TTC549 (cell line): ENCODE measurements around the gene HCAR1.
"Not testable (repeated sequence)": the region's sequence is repeated elsewhere in the genome, so short reads cannot be mapped to it uniquely, and the experiment has no call there.

Experiments used
- FAIRE-seq: peaks from 2 replicates; lab custom pipeline; 2012; peaks lifted over from hg19 to GRCh38; lab: Jason Lieb, UNC

The HCAR1 gene, protein sequence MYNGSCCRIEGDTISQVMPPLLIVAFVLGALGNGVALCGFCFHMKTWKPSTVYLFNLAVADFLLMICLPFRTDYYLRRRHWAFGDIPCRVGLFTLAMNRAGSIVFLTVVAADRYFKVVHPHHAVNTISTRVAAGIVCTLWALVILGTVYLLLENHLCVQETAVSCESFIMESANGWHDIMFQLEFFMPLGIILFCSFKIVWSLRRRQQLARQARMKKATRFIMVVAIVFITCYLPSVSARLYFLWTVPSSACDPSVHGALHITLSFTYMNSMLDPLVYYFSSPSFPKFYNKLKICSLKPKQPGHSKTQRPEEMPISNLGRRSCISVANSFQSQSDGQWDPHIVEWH

DNA sequence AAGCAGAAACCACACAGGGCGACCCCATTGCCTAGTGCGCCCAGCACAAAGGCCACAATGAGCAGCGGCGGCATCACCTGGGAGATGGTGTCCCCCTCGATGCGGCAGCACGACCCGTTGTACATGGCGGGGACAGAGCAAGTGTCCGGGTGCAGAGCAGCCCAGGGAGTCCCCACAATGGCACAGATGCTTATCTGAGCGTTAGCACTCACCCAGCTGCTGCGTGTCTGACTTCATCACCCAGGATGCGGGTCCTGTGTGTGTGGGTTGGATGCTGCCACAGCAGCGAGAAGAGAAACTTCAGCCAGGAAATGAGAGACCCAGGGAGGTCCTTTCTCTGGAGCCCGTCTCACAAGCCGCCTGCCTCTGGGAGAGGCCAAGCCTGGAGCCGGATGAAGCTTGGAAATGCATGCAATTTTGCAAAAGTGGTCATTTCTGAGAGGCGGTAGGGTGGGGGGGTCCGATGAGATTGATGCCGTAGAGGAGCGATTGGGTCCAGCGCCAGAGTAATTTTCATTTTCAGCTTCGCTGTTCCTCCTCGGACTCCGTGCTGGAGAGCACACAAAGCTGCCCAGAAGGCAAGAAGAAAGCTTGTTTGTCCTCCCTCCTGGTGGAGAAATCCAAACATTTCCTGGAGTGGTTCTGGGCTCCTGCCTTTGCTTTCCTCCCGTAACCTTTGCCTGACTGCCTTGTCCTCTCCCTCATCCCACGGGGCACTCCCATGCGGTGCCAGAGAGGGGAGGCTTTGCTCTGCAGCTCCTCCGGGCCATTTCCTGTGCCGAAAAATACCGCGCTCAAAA lies at the start of gene HCAR1:
Gene HCAR1 (minus strand): TSS at position 630 of the 800 bp plus-strand sequence. CDS start 505 bp downstream, at position 125.
- no peak for FAIRE-seq

DNA sequence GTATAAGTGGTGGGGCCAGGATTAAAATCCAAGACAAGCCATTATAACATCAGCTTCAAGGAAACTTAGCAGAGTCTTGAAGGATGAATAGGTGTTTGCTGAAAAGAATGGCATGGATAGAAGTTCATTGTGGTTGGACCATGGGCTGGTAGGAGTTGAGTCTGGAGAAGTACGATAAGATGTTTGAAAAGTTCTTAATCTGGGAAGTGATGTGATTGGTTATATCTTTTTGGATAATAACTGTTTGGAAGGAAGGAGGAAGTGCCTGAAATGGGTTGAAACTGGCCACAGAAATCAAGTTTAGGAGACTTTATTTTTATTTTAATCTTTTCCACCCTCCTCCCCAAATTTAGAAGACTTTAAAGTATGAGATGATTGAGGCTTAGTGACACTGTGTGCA lies 26.9 kb upstream of the HCAR1 start:
- no peak for FAIRE-seq

DNA sequence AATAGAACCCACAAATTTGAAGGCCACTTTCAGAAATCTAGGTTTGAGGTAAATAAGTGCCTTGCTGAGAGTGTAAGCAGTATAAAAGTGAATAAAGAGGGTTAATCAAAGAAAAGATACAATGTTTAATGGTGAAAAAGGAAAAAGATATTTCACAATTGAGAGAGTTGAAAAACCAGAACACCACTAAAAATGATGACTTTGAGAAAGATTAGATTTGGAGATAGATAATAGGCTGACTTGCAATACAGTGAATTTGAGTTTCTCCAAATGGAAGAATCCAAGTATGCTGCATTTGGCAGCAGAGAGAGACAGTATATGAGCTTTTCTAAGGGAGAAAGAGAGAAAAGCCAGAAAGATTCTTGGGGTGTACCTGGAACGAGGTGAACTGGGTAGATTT lies 24.1 kb upstream of the HCAR1 start:
- no peak for FAIRE-seq

DNA sequence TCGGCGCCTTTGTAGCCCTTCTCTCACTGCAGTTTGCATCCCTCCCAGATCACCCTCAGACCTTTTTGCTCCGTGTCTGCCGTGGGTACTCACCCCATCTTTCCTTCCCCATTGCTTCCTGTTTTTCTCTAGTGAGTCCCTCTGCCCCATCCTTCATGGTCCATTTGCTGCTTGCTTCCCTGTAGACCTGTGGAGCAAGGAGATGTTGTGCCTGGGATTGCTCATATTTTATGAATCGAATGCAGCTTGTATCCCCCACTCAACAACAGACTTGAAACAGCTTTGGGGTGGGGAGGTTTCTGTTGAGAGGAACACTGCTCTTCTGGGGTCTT lies 22.6 kb upstream of the HCAR1 start:
- no peak for FAIRE-seq

DNA sequence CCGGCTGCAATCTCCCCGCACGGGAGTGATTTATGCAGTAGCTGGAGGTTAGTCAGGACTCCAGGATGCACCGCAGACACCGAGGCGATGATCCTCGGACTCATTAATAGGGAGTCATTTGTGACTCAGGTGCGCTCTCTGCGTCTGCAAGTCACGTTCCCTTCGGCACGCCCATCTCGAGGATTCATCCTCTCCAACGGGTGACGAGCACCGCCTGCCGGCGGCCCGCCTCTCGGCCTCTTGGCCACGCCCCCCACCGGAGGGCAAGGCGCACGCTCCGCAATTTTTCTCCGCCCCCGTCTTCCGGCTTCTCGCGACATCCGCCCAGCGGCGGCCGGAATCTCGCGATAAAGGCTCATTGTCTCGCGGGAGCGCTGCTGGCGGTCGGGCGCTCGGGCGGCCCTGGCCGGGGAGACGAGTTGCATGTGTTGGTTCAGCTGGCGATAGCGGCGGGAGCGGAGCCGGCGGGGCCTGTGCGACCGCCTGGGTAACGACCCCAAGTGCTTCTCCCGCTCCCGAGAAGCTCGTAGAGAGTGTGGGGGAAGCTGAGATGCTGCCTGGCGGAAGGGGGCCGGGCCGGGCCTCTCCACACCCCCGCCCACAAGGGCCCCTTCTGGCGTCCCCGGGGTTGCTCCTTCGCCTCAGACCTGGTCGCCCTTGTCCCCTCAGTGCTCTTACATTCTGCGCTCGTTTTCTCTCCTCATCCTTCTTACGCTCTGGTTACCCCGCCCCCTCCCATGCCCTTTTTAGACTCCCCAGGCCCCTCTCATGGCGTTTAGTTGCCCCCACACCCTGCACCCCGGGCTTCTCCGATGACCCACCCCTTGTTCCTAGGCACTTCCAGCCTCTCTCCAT lies 22.0 kb upstream of the HCAR1 start, which contains the start of gene DENR:
Gene DENR (plus strand): TSS at position 361 of the 855 bp plus-strand sequence. CDS start 878 bp downstream, outside the sequence.
- FAIRE-seq: no peak

DNA sequence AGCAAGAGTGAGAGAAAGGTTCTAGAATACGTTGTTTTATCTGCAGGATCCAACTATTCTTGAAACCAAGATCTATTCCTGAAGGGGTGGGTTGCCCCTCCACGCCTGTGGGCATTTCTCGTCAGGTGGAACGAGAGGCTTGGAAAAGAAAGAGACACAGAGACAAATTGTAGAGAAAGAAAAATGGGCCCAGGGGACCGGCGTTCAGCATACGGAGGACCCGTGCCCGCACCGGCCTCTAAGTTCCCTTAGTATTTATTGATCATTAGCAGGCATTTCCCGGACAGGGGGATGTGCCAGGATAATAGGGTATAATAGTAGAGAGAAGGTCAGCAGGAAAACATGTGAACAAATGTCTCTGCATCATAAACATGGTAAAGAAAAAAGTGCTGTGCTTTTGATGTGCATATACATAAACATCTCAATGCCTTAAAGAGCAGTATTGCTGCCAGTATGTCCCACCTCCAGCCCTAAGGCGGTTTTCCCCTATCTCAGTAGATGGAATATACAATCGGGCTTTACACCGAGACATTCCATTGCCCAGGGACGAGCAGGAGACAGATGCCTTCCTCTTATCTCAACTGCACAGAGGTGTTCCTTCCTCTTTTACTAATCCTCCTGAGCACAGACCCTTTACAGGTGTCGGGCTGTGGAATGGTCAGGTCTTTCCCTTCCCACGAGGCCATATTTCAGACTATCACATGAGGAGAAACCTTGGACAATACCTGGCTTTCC lies 20.3 kb upstream of the HCAR1 start:
- FAIRE-seq: not testable (repeated sequence)

DNA sequence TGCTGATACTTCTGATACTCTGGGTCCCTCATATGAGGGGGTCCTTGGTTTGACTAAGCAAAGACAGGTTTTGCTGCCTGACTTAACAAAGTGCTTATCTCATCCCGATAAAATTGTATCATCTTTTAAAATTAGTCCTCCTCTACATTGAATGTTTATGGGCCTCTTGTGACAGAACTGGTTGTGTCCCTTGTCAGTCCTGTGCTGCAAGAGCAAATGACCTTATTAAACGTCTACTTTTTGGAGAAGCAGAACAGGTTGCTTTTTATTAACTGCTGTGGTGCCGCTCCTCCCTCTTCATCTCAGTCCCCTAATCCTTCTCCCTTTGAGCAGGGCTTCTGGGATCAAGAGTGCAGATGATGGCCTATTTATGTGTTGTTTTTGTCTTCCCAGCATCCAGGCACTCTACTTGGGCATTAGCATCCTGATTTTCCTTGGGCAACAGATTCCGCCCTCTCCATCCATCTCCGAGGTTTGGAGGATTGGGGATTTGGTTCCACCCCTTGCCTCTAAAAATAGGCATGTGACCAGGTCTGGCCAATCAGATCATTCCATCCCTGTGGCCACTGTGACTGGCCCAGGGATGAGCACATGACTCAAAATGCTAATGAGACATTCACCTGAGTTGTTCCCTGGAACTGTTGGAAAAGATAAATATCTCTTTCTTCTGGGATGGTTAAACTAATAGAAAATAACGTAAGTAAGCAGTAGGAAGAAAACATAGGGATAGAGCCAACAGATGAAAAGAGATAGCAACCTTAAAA lies 19.1 kb upstream of the HCAR1 start:
- no peak for FAIRE-seq

DNA sequence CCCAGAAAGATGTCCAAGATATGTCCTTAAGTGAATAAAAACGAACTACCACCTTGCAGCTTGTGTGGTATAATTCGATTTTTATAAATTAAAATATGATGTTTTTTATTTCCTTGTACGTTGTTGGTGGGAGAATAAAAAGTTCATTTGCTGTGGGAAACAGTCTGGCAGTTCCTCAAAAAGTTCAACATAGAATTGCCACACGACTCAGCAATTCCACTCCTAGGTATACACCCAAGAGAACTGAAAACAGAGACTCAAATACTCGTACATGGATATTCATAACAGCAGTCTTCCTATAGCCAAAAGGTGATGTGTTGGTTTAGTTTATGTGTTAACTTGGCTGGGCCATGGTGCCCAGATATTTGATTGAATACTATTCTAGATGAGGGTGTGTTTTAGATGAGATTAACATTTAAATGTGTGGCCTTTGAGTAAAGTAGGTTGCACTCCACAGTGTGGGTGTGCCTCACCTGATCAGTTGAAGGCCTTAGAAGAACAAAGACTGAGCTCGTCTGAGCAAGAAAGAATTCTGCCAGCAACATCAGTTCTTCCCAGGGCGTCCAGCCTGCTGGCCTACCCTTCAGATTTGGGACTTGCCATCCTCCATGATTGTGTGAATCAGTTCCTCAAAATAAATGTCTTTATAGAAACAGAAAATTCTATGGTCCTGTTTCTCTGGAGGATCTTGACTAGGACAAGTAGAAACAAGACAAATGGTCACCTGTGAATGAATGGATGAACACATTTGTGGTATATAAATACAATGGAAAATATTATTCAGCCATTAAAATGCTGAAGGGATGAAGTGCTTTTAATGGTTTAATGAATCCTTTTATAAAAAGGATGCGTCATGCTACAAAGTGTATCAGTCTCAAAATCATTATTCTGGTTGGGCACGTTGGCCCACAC lies 16.8 kb upstream of the HCAR1 start:
- FAIRE-seq: no peak

DNA sequence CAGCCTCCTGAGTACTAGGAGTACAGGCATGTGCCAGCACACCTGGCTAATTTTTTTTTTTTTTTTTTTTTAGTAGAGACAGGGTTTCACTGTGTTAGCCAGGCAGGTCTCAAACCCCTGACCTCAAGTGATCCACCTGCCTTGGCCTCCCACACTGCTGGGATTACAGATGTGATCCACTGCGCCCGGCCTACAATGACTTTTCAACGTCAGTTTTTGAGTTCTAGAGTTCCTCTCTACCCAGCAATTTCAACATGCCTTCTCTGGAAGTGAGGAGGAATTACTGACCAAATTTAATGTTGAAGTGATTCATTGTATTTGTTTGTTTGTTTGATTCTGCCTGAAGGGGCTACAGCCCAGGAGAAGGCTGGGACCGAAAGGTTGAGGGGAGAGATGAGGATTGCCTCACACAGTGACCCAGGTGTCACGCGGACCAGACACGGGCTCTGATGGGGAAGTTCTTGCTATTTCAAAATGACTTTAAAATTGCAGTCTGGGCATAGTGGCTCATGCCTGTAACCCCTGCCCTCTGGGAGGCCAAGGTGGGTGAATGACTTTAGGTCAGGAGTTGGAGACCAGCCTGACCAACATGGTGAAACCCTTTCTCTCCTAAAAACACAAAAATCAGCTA lies 13.4 kb upstream of the HCAR1 start:
- no peak for FAIRE-seq

DNA sequence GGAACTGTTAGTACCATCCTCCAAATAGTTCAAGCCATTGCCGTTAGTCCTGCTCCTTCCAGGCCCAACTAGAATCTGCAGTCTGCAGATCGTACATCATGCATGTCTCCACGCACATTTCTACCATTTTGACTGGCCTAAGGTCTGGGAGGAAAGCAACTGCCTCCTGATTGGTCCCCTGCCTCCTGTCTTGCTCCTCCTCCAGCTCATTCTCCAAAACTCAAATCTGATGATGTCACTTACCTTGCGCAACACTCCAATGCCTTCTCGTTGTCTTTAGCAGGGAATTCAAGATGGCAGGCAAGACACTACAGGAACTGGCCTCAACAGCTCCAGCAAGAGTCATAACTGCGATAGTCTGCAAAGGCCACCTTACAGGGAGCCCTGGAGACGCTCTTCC lies 9.7 kb upstream of the HCAR1 start:
- FAIRE-seq: no peak

DNA sequence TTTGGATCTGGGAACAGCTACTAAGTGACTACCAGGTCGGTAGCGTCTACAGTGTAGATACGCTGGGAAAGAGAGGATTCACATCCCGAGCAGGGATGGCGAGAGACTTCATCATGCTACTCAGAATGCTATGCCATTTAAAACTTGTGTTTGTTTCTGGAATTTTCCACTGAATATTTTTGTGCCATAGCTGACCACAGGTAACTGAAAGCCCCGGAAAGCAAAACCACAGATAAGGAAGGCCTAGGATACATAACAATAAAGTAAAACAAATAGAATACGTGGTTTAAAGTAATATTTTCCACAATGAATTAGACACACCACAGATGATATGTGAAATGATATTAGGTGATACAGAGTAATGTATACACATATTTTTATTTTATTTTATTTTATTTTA lies 7.9 kb upstream of the HCAR1 start:
- no peak for FAIRE-seq

DNA sequence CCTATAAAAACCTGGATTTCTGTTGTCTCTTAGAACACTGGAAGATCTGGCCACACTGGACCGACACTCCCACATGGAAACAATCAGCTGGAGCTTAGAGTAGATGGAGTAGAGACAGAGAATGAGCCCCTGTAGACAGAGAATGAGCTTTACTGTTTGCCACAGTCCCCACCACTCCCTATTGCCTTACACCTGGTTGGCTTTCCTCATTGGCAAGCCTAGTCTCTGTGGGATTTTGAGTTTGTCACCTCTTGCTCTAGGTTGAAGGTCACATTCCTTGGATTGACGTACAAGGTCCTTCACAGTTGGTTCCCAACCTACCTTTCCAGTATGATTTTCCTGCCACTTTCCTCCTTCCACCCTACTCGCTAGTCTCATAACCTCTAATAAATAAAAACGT lies 2.0 kb upstream of the HCAR1 start:
- no peak for FAIRE-seq

DNA sequence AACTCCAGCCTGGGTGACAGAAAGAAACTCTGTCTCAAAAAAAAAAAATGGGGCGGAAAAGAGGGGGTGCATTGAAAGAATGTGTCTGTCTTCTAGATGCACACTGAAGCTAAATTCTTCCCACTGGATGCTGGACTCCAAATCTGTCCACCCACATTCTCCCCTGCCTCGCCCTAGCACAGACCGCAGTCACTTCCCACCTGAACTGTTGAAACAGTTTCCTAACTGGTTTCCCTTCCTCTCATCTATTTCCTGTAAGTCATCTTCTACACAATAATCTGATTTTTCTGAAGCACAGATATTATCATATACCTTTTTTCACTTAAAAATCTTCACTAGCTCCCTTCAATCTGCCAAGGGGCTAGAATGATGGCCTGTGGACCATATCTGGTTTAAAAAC lies 1.5 kb upstream of the HCAR1 start:
- no peak for FAIRE-seq

DNA sequence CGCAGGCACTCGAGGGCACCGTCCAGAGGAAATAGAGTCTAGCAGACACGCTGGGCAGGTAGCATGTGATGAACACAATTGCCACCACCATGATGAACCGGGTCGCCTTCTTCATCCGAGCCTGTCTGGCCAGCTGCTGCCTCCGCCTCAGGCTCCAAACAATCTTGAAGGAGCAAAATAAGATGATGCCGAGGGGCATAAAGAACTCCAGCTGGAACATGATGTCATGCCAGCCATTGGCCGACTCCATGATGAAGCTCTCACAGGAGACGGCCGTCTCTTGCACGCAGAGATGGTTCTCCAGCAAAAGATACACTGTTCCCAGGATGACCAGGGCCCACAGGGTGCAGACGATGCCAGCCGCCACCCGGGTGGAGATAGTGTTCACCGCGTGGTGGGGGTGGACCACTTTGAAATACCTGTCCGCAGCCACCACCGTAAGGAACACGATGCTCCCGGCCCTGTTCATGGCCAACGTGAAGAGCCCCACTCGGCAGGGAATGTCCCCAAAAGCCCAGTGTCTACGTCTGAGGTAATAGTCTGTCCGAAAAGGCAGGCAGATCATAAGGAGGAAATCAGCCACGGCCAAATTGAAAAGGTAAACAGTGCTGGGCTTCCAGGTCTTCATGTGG lies 945 bp downstream of the HCAR1 start:
- no peak for FAIRE-seq

DNA sequence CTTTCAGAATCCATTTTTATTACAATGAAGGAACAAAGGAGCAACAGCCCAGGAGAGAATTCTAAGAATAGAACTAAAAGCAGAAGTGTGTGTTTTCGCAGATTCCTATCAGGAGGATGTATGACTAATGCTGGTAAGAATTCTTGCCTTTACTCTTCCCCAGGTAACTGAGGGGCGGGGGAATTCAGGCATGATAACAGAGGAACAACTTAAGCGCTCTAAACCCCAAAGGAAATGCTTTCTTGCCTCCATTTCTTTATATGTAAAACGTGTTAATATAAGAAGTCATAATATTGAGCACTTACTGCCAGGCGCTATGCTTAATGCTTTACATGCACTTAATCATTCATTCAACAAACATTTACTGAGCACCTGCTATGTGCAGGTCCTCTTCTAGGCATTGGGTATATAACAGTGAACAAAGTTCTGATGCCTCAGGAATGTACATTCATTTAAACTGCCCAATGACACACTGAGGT lies 4.5 kb downstream of the HCAR1 start:
- no peak for FAIRE-seq

DNA sequence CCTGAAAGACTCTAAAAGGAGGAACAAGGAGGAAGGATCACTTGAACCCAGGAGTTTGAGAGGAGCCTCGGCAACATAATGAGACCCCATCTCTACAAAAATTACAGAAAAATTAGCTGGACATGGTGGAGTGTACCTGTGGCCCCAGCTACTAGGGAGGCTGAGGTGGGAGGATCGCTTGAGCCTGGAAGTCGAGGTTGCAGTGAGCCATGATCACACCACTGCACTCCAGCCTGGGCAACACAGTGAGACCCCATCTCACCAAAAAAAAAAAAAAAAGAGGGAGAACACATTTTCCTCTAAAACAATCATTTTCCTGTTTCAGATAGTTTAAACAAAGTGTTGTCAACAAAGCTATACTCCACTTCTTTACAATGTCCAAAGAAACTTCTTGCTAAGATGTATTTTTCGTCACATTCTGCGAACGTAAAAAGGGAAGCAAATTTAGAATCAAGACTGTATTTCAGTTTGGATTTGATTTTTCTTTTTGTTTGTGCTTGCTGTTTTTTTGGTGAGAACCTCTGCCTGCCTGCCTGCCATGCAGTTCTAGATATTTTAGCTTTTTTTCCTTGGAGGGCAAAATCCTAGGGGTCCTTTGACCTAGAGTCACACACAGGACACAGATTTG lies 5.1 kb downstream of the HCAR1 start:
- FAIRE-seq: no peak

DNA sequence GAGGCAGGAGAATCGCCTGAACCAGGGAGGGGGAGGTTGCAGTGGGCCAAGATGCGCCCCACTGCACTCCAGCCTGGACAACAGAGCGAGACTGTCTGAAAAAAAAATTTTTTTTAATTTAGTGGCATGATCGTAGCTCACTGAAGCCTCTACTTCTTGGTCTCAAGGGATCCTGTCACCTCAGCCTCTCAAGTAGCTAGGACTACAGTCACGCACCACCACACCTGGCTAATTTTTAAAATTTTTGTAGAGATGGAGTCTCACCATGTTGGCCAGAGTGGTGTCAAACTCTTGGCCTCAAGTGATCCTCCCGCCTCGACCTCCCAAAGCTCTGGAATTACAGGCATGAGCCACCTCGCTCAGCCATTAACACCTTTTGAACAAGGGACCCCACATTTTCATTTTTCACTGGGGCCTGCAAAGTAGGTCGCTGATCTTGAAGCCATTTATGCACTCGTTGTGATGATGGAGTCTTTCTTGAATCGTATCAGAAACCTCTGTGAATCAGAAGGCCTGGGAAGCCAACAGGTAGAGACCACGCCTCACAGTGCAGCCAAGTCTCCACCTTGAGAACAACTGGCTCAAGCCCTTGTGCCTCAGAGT lies 5.9 kb downstream of the HCAR1 start:
- FAIRE-seq: no peak

DNA sequence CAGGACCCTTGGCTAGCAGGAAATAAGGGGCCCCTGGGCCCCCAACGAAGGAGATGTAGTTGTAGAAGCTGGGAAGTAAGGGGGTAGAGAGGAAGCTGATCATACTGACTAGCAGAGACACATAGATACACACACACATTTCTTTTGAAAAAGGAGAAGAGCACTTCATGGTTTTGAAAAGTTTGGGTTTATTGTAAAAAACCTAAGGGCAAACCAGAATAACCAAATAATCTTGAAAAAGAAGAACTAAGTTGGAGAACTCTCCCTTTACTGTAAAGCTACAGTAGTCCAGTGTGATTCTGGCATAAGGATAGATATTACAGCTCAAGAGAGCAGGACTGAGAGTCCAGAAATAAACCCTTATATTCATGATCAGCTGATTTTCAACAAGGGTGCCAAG lies 8.3 kb downstream of the HCAR1 start:
- no peak for FAIRE-seq
